Upper lobe of left lung (tissue), 6 donors: ENCODE results near the gene IAH1. TPM values are rescaled to one million over a fixed set of nuclear protein-coding genes. Genes with fewer than 3 reads are reported as not detected.

Source experiments
- ATAC-seq, 2 donors: fragments of 200-7000 bp; cut with Tn5 transposase; one replicate each; pipeline ENCODE4 v1.9.1; 2022; ENCODE audit warnings: mild to moderate bottlenecking in 2 of 2, moderate library complexity in 2 of 2; ENCODE audit not compliant: low FRiP score in 2 of 2
- DNase-seq, 2 donors: peaks; one replicate each; pipeline ENCODE4 v3.0.0-alpha.2; 2019 to 2020
- H3K27ac ChIP-seq, 4 donors: fragments of 200-600 bp; sonication (generic); one replicate each; pipeline ENCODE4 v1.5.1; 2016 to 2019
- H3K27me3 ChIP-seq, 4 donors: fragments of 200-600 bp; sonication (generic); one replicate each; pipeline ENCODE4 v1.5.1; 2017 to 2019
- H3K36me3 ChIP-seq, 4 donors: fragments of 200-600 bp; sonication (generic); one replicate each; pipeline ENCODE4 v1.5.1; 2016 to 2019
- H3K4me1 ChIP-seq, 4 donors: fragments of 200-600 bp; sonication (generic); one replicate each; pipeline ENCODE4 v1.5.1; 2018 to 2019
- H3K4me3 ChIP-seq, 4 donors: fragments of 200-600 bp; sonication (generic); one replicate each; pipeline ENCODE4 v1.5.1; 2017 to 2019; ENCODE audit warnings: mild to moderate bottlenecking in 2 of 4, moderate library complexity in 1 of 4
- H3K9me3 ChIP-seq, 4 donors: fragments of 200-600 bp; sonication (generic); one replicate each; pipeline ENCODE4 v1.5.1; 2018 to 2019
- CTCF ChIP-seq, 6 experiments: fragments of 450-650 bp in 4 of 6; fragments of 200-600 bp in 2 of 6; sonication (generic) in 2 of 6; IDR thresholded peaks; one replicate each; pipeline ENCODE4 v1.5.1; 2016 to 2019; ENCODE audit warnings: antibody characterized with exemption in 6 of 6
- EP300 ChIP-seq, 4 donors: sonication (generic); formaldehyde crosslinking; IDR thresholded peaks; one replicate each; pipeline ENCODE4 v1.5.1; 2017; ENCODE audit warnings: antibody characterized with exemption in 4 of 4, control low read depth in 2 of 4
- POLR2A ChIP-seq, 4 donors: fragments of 450-650 bp; IDR thresholded peaks; one replicate each; pipeline ENCODE4 v1.5.1; 2016 to 2017; ENCODE audit warnings: antibody characterized with exemption in 4 of 4, mild to moderate bottlenecking in 2 of 4
- POLR2AphosphoS5 ChIP-seq, 2 donors: sonication (generic); formaldehyde crosslinking; IDR thresholded peaks; one replicate each; pipeline ENCODE4 v1.5.1; 2017; ENCODE audit warnings: antibody characterized with exemption in 2 of 2
- WGBS, 2 donors: methylation state at CpG; one replicate each; pipeline ENCODE4 v1.1.5; 2017 to 2018; 5-methylcytosine and 5-hydroxymethylcytosine counted together
- total RNA-seq, 6 donors: library from RNA; depleted of rRNA in 4 of 6; stranded (reverse); fragments of >200 nt in 4 of 6; gene quantifications; one replicate each; pipeline versions ENCODE4 v1.1.0 to v1.2.1, GENCODE V29; 2016 to 2021
- donor health status: DM: no; HTN: no; CAD: no; lungs with moderate emphysema.
- donor health status: DM: no; HTN: yes; CAD: no; lungs with severe emphysema.

IAH1 gene
- total RNA-seq, 6 donors from 2014 or later: 16.1 to 46.1 (median 39.3) TPM

- no peak for TF ChIP-seq EP300 (IDR thresholded peaks at IDR 0.05)
- TF ChIP-seq POLR2AphosphoS5 (IDR thresholded peaks at IDR 0.05): no peak
- no peak for TF ChIP-seq CTCF (IDR thresholded peaks at IDR 0.05)
- TF ChIP-seq POLR2A (IDR thresholded peaks at IDR 0.05): no peak
- H3K9me3 ChIP-seq: no peaks in the 10 kb centered on the region
- DNase-seq (no peak), ATAC-seq (no peak)
- WGBS, 2 donors: 92 to 93% methylated on average over 5 of the region's 5 CpGs
- no peak overlapping the region for H3K27ac ChIP-seq
- H3K36me3 ChIP-seq: peaks cover 0 to 26% (median 5%) of the 10 kb centered on the region in 4 donors
- H3K4me1 ChIP-seq: peaks cover 6 to 23% (median 16%) of the 10 kb centered on the region in 4 donors
- no peak overlapping the region for H3K4me3 ChIP-seq
- H3K27me3 ChIP-seq: no peaks in the 10 kb centered on the region
Measured at GRCh38 chr2:9471206-9471605, 3.1 kb upstream of the IAH1 start.

GRCh38 chr2:9472511-9472910 lies 1.8 kb upstream of the IAH1 start:
- WGBS, 2 donors: 92 to 97% methylated on average over 6 to 9 of the region's 9 CpGs
- peaks cover 0 to 29% (median 5%) of the 10 kb centered on the region in 4 donors for H3K36me3 ChIP-seq
- no peaks in the 10 kb centered on the region for H3K9me3 ChIP-seq
- H3K4me1 ChIP-seq: peaks cover 12 to 32% (median 18%) of the 10 kb centered on the region in 4 donors
- TF ChIP-seq POLR2AphosphoS5 (IDR thresholded peaks at IDR 0.05): no peak
- no peak for TF ChIP-seq POLR2A (IDR thresholded peaks at IDR 0.05)
- TF ChIP-seq EP300 (IDR thresholded peaks at IDR 0.05): no peak
- no peak for TF ChIP-seq CTCF (IDR thresholded peaks at IDR 0.05)
- H3K27ac ChIP-seq: no peak overlapping the region
- no peaks in the 10 kb centered on the region for H3K27me3 ChIP-seq
- no peak overlapping the region for H3K4me3 ChIP-seq
- no peak for DNase-seq
- ATAC-seq: no peak

- Histone ChIP-seq H3K27ac (peak overlapping the region in 3 of 4 donors; percentile 90 to 96 (median 91)), H3K4me3 (peak overlapping the region; percentile 59 to 92 (median 84)), H3K9me3 (no peaks in the 10 kb centered on the region), H3K27me3 (no peaks in the 10 kb centered on the region), H3K36me3 (peaks cover 0 to 21% (median 5%) of the 10 kb centered on the region in 4 donors), H3K4me1 (peaks cover 12 to 32% (median 18%) of the 10 kb centered on the region in 4 donors)
- 51 to 70% methylated on average over 20 to 24 of the region's 24 CpGs for WGBS, 2 donors
- TF ChIP-seq CTCF (IDR thresholded peaks at IDR 0.05) (peak in 2 of 6 experiments; percentile 18 to 25), EP300 (IDR thresholded peaks at IDR 0.05) (no peak)
- ATAC-seq (peak; percentile 0 to 52), DNase-seq (peak in 1 of 2 donors; percentile 57)
Measured at GRCh38 chr2:9473308-9473984, 905 bp upstream of the IAH1 start.

- H3K36me3 ChIP-seq: peaks cover 0 to 24% (median 5%) of the 10 kb centered on the region in 4 donors
- 9 to 31% methylated on average over 10 to 17 of the region's 39 CpGs for WGBS, 2 donors
- peak overlapping the region; percentile 90 to 96 (median 92) for H3K27ac ChIP-seq
- H3K9me3 ChIP-seq: no peaks in the 10 kb centered on the region
- H3K27me3 ChIP-seq: no peaks in the 10 kb centered on the region
- H3K4me3 ChIP-seq: peak overlapping the region; percentile 59 to 92 (median 84)
- peaks cover 12 to 32% (median 18%) of the 10 kb centered on the region in 4 donors for H3K4me1 ChIP-seq
- TF ChIP-seq EP300 (IDR thresholded peaks at IDR 0.05) (no peak), CTCF (IDR thresholded peaks at IDR 0.05) (no peak), POLR2AphosphoS5 (IDR thresholded peaks at IDR 0.05) (no peak), POLR2A (IDR thresholded peaks at IDR 0.05) (no peak)
- peak; percentile 35 to 91 for DNase-seq
- ATAC-seq: peak; percentile 61 to 70
Measured at GRCh38 chr2:9473985-9474360, 378 bp upstream of the IAH1 start.

- Histone ChIP-seq H3K4me3 (no peak overlapping the region), H3K36me3 (peaks cover 10 to 49% (median 24%) of the 10 kb centered on the region in 4 donors), H3K27me3 (no peaks in the 10 kb centered on the region), H3K27ac (no peak overlapping the region), H3K4me1 (peaks cover 12 to 32% (median 18%) of the 10 kb centered on the region in 4 donors), H3K9me3 (no peaks in the 10 kb centered on the region)
- ATAC-seq (no peak), DNase-seq (no peak)
- 79 to 96% methylated on average over 7 of the region's 7 CpGs for WGBS, 2 donors
- TF ChIP-seq CTCF (IDR thresholded peaks at IDR 0.05): no peak
- no peak for TF ChIP-seq POLR2AphosphoS5 (IDR thresholded peaks at IDR 0.05)
- TF ChIP-seq POLR2A (IDR thresholded peaks at IDR 0.05): no peak
- no peak for TF ChIP-seq EP300 (IDR thresholded peaks at IDR 0.05)
Measured at GRCh38 chr2:9477914-9478313, 3.6 kb downstream of the IAH1 start.
